GM23338 (cell line): Measurements from ENCODE around the gene DNM2. TPM values are rescaled to one million over a fixed set of nuclear protein-coding genes. Genes with fewer than 3 reads are reported as not detected.

Experiments
- ATAC-seq: fragments of 200-7000 bp; cut with Tn5 transposase; 3 replicates; pipeline ENCODE4 v1.9.1; 2020
- DNase-seq: peaks from one replicate; pipeline ENCODE4 v3.0.0-alpha.2; 2015; ENCODE audit warnings: low spot score
- H2AFZ ChIP-seq: fragments of 200-600 bp; sonication (generic); 2 replicates; pipeline ENCODE4 v1.8.0; 2016; ENCODE audit warnings: antibody characterized with exemption, mild to moderate bottlenecking, moderate library complexity
- H3F3A ChIP-seq: fragments of 200-600 bp; sonication (generic); replicated peaks from 2 replicates; pipeline ENCODE4 v1.8.0; 2017; ENCODE audit warnings: antibody characterized with exemption, mixed run types, low read depth
- H3K27ac ChIP-seq: fragments of 200-600 bp; sonication (generic); 2 replicates; pipeline ENCODE4 v1.6.1; 2016; ENCODE audit warnings: low read depth
- H3K27me3 ChIP-seq: fragments of 200-600 bp; sonication (generic); 2 replicates; pipeline ENCODE4 v1.8.0; 2016; ENCODE audit warnings: mild to moderate bottlenecking, mixed run types, moderate library complexity; ENCODE audit not compliant: insufficient read depth
- H3K36me3 ChIP-seq: fragments of 200-600 bp; sonication (generic); 2 replicates; pipeline ENCODE4 v1.8.0; 2016; ENCODE audit warnings: mild to moderate bottlenecking; ENCODE audit not compliant: insufficient read depth
- H3K4me1 ChIP-seq: fragments of 200-600 bp; sonication (generic); 2 replicates; pipeline ENCODE4 v1.8.0; 2016; ENCODE audit warnings: mild to moderate bottlenecking, moderate library complexity; ENCODE audit not compliant: insufficient read depth
- H3K4me2 ChIP-seq: fragments of 200-600 bp; sonication (generic); 2 replicates; pipeline ENCODE4 v1.7.1; 2017; ENCODE audit warnings: mixed run types
- H3K4me3 ChIP-seq: fragments of 200-600 bp; sonication (generic); 2 replicates; pipeline ENCODE4 v1.6.1; 2016; ENCODE audit warnings: mixed run types
- H3K79me2 ChIP-seq: fragments of 200-600 bp; sonication (generic); replicated peaks from 2 replicates; pipeline ENCODE4 v1.8.0; 2017; ENCODE audit warnings: mild to moderate bottlenecking; ENCODE audit not compliant: insufficient read depth
- H3K9me2 ChIP-seq: fragments of 200-600 bp; sonication (generic); 2 replicates; pipeline ENCODE4 v1.8.0; 2017; ENCODE audit not compliant: insufficient read depth
- H4K20me1 ChIP-seq: fragments of 200-600 bp; sonication (generic); replicated peaks from 2 replicates; pipeline ENCODE4 v1.8.0; 2017; ENCODE audit warnings: mild to moderate bottlenecking; ENCODE audit not compliant: insufficient read depth
- H3K27ac Mint-ChIP-seq: 2 replicates; pipeline ENCODE4 v1.8.0; 2020; ENCODE audit warnings: inconsistent platforms, mild to moderate bottlenecking, moderate library complexity, mixed read lengths
- H3K27me3 Mint-ChIP-seq: 3 replicates; pipeline ENCODE4 v1.8.0; 2022; ENCODE audit warnings: low read depth, mild to moderate bottlenecking, moderate library complexity, mixed read lengths, inconsistent platforms; ENCODE audit not compliant: insufficient read depth, poor library complexity
- H3K36me3 Mint-ChIP-seq: 3 replicates; pipeline ENCODE4 v1.8.0; 2021; ENCODE audit warnings: low read depth, mild to moderate bottlenecking, inconsistent platforms, moderate library complexity, mixed read lengths
- H3K4me1 Mint-ChIP-seq: 3 replicates; pipeline ENCODE4 v1.8.0; 2020; ENCODE audit warnings: mild to moderate bottlenecking, inconsistent platforms, mixed read lengths
- H3K4me3 Mint-ChIP-seq: 3 replicates; pipeline ENCODE4 v1.8.0; 2021; ENCODE audit warnings: moderate library complexity, mild to moderate bottlenecking, inconsistent platforms, mixed read lengths
- H3K9me3 Mint-ChIP-seq: 3 replicates; pipeline ENCODE4 v1.8.0; 2020; ENCODE audit warnings: moderate library complexity, mild to moderate bottlenecking, inconsistent platforms, mixed read lengths
- CTCF ChIP-seq, 2 experiments: fragments of 200-600 bp in 1 of 2; sonication (generic) in 1 of 2; conservative IDR thresholded peaks; 2 replicates each; pipeline versions ENCODE4 v1.5.1 to v1.6.1; 2016 to 2017; ENCODE audit warnings: antibody characterized with exemption in 2 of 2, low read depth in 2 of 2, mild to moderate bottlenecking in 2 of 2, moderate library complexity in 1 of 2
- ETS1 ChIP-seq: IDR thresholded peaks from 2 replicates; pipeline ENCODE4 v1.6.1; 2016; ENCODE audit warnings: antibody characterized with exemption
- EZH2 ChIP-seq: fragments of 200-600 bp; sonication (generic); IDR thresholded peaks from one replicate; pipeline ENCODE4 v1.8.0; 2017; ENCODE audit warnings: antibody characterized with exemption, mild to moderate bottlenecking, low read depth; ENCODE audit not compliant: unreplicated experiment
- EZH2phosphoT487 ChIP-seq: fragments of 200-600 bp; sonication (generic); IDR thresholded peaks from one replicate; pipeline ENCODE4 v1.8.1; 2018; ENCODE audit warnings: antibody characterized with exemption; ENCODE audit not compliant: unreplicated experiment
- JUNB ChIP-seq: IDR thresholded peaks from one replicate; pipeline ENCODE4 v1.6.1; 2016; ENCODE audit warnings: antibody characterized with exemption; ENCODE audit not compliant: unreplicated experiment
- REST ChIP-seq: IDR thresholded peaks from one replicate; pipeline ENCODE4 v1.6.1; 2018; ENCODE audit warnings: antibody characterized with exemption; ENCODE audit not compliant: unreplicated experiment
- ZNF114 ChIP-seq: fragments of 250-450 bp; sonication (Bioruptor Pico); IDR thresholded peaks from 2 replicates; pipeline ENCODE4 v1.5.0; 2020; ENCODE audit warnings: mild to moderate bottlenecking, moderate library complexity
- ZNF331 ChIP-seq: fragments of 250-450 bp; sonication (Bioruptor Pico); IDR thresholded peaks from 2 replicates; pipeline ENCODE4 v1.5.0; 2020; ENCODE audit warnings: low read depth, mild to moderate bottlenecking, moderate library complexity
- polyA plus RNA-seq: library from polyadenylated mRNA; unstranded; fragments of >200 nt; fragmentation: Nextera tagmentation; extraction: Ambion mirVana; gene quantifications from 2 replicates; pipeline ENCODE4 v1.2.1, GENCODE V29; 2016
- total RNA-seq: library from RNA; depleted of rRNA; stranded (reverse); fragments of >200 nt; shearing (Covaris generic); gene quantifications from 2 replicates; pipeline ENCODE4 v1.2.3, GENCODE V29; 2014

DNM2 gene
- total and polyA plus RNA-seq, 2 experiments from 2014 or later: 40.7 to 138 TPM

- no peak for TF ChIP-seq REST
- TF ChIP-seq ZNF114 (CRISPR knock-in tag): no peak
- TF ChIP-seq ETS1: no peak
- no peak for TF ChIP-seq JUNB
- no peak for TF ChIP-seq ZNF331 (CRISPR knock-in tag)
Measured at GRCh38 chr19:10797078-10797477, 79.2 kb downstream of the DNM2 start (continued).

GRCh38 chr19:10797541-10798256, 79.8 kb downstream of the DNM2 start:
- H3K27ac Mint-ChIP-seq: no peak overlapping the region; the same call in 1 of the 2 replicates
- H3K27me3 Mint-ChIP-seq: peaks cover 3% of the 10 kb centered on the region
- ATAC-seq (no peak), DNase-seq (no peak)
- Histone ChIP-seq H3K27me3 (no peaks in the 10 kb centered on the region), H3K9me2 (no peaks in the 10 kb centered on the region), H3K27ac (0 out of 2 replicates have a peak overlapping the region, but pooled peaks have one; percentile 26), H3K79me2 (no peaks in the 10 kb centered on the region), H3K4me3 (no peak overlapping the region), H3F3A (no peaks in the 10 kb centered on the region), H3K36me3 (peaks cover 13% of the 10 kb centered on the region), H3K4me2 (no peak overlapping the region), H4K20me1 (no peaks in the 10 kb centered on the region; the same call in 1 of the 2 replicates), H3K4me1 (no peaks in the 10 kb centered on the region), H2AFZ (no peak overlapping the region)
- no peak overlapping the region for H3K4me3 Mint-ChIP-seq
- peaks cover 32% of the 10 kb centered on the region for H3K36me3 Mint-ChIP-seq
- no peaks in the 10 kb centered on the region for H3K9me3 Mint-ChIP-seq
- H3K4me1 Mint-ChIP-seq: no peaks in the 10 kb centered on the region
- no peak for TF ChIP-seq JUNB
- TF ChIP-seq ZNF114 (CRISPR knock-in tag): no peak
- no peak for TF ChIP-seq EZH2
- TF ChIP-seq REST: no peak
- TF ChIP-seq CTCF (conservative IDR thresholded peaks at IDR 0.05; ENCODE audit: low read depth in 2 of 2): no peak
- no peak for TF ChIP-seq ETS1
- no peak for TF ChIP-seq EZH2phosphoT487
- TF ChIP-seq ZNF331 (CRISPR knock-in tag): no peak
